ENCODE measurements around the gene OBSCN.

The OBSCN gene

GRCh38 chr1:228303596-228303995 is 95.8 kb downstream of the OBSCN start:
- H3K4me3 ChIP-seq (ENCODE audit: low read depth, low read length) = no peak overlapping the region
- TF ChIP-seq CTCF (IDR thresholded peaks at IDR 0.05; ENCODE audit: low read depth, low read length) = no peak
- in situ Hi-C loops (cut with HindIII; ENCODE audit: low sequenced_read_pairs) = no loop called here
- no peak for DNase-seq (ENCODE audit: low read depth, low spot score)

DNA sequence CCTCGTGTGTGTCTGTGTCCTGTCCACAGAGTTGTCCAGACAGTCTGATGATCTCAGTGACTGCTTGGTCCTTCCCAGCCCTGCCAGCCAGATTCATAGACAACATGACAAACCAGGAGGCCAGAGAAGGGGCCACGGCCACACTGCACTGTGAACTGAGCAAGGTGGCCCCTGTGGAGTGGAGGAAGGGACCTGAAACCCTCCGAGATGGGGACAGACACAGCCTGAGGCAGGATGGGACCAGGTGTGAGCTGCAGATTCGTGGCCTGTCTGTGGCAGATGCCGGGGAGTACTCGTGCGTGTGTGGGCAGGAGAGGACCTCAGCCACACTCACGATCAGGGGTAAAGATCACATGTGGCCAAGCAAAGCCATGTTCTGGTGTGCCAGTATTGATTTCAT is 96.4 kb downstream of the OBSCN start:
- H3K4me3 ChIP-seq (ENCODE audit: low read depth, low read length) = no peak overlapping the region
- DNase-seq (ENCODE audit: low read depth, low spot score) = no peak
- in situ Hi-C loops (cut with HindIII; ENCODE audit: low sequenced_read_pairs) = no loop called here
- TF ChIP-seq CTCF (IDR thresholded peaks at IDR 0.05; ENCODE audit: low read depth, low read length) = no peak

DNA sequence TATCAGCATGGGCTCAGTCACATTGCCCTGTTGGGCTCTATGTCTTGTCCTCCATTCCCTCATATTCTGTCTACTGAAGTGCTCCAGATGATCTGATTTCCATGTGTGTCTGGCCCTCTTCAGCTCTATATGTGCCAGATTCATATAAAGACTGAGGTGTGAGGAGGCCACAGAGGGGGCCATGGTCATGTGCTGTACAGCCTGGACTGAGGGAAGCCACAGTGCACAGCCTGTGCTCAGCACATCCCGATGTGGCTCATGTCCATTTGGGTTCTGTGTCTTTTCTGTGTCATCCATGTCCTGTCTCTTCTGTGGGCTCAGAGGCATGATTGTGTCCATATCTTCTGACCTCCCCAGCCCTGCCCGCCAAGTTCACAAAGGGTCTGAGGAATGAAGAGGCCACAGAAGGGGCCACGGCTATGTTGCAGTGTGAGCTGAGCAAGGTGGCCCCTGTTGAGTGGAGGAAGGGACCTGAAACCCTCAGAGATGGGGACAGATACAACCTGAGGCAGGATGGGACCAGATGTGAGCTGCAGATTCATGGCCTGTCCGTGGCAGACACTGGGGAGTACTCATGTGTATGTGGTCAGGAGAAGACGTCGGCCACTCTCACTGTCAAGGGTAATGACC is 97.0 kb downstream of the OBSCN start:
- no peak overlapping the region for H3K4me3 ChIP-seq (ENCODE audit: low read depth, low read length)
- DNase-seq (ENCODE audit: low read depth, low spot score) = no peak
- in situ Hi-C loops (cut with HindIII; ENCODE audit: low sequenced_read_pairs) = no loop called here
- no peak for TF ChIP-seq CTCF (IDR thresholded peaks at IDR 0.05; ENCODE audit: low read depth, low read length)

DNA sequence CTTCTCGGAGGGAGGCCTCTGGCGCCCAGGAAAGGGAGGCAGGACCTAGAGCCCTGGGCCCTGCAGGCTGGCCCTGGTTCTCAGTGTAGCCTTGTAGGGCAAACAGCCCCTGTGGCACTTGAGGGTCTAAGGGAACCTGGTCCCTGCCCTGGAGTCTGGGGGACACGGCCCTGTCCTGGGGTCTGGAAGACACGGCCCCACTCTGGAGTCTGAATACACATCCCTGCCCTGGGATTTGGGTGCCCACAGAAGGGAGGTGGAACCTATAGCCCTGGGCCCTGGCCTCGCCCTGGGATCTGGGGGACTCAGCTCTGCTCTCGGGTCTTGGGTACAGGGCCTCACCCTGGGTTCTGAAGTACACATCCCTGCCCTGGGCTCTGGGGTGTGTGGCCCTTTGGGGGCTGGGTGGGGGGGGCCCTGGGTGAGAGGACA is 97.9 kb downstream of the OBSCN start:
- no peak for TF ChIP-seq CTCF (IDR thresholded peaks at IDR 0.05; ENCODE audit: low read depth, low read length)
- DNase-seq (ENCODE audit: low read depth, low spot score) = no peak
- no peak overlapping the region for H3K4me3 ChIP-seq (ENCODE audit: low read depth, low read length)
- in situ Hi-C loops (cut with HindIII; ENCODE audit: low sequenced_read_pairs) = no loop called here

DNA sequence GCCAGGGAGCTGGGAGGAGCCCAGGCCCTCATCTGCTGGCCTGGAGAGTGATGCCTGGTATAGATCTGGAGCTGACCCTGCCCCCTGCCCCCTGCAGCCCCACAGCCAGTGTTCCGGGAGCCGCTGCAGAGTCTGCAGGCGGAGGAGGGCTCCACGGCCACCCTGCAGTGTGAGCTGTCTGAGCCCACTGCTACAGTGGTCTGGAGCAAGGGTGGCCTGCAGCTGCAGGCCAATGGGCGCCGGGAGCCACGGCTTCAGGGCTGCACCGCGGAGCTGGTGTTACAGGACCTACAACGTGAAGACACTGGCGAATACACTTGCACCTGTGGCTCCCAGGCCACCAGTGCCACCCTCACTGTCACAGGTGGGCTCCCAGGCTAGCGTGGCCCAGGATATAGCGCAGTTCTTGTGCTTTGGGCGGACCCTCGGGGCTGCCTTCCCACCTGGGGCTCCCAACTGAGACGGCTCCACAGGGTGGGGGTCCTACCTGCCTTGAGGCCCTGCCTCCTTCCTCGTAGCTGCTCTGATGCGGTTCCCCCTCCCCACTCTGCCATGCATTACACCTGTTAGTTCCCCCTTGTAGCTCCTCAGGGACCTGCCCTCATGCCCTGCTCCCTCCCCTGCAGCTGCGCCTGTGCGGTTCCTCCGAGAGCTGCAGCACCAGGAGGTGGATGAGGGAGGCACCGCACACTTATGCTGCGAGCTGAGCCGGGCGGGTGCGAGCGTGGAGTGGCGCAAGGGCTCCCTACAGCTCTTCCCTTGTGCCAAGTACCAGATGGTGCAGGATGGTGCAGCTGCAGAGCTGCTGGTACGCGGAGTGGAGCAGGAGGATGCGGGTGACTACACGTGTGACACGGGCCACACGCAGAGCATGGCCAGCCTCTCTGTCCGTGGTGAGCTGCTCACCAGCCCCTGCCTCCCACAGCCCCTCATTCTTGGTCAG is 98.7 kb downstream of the OBSCN start:
- TF ChIP-seq CTCF (IDR thresholded peaks at IDR 0.05; ENCODE audit: low read depth, low read length) = no peak
- H3K4me3 ChIP-seq (ENCODE audit: low read depth, low read length) = no peak overlapping the region
- no peak for DNase-seq (ENCODE audit: low read depth, low spot score)
- in situ Hi-C loops (cut with HindIII; ENCODE audit: low sequenced_read_pairs) = no loop called here

GRCh38 chr1:228307218-228308023 is 99.6 kb downstream of the OBSCN start:
- no peak for TF ChIP-seq CTCF (IDR thresholded peaks at IDR 0.05; ENCODE audit: low read depth, low read length)
- H3K4me3 ChIP-seq (ENCODE audit: low read depth, low read length) = no peak overlapping the region
- in situ Hi-C loops (cut with HindIII; ENCODE audit: low sequenced_read_pairs) = no loop called here

More at GRCh38 chr1:228307218-228308023, 99.6 kb downstream of the OBSCN start:
- no peak for DNase-seq (ENCODE audit: low read depth, low spot score)
